Smooth muscle cell of trachea (primary cell): Measurements from ENCODE around the gene NRP2. TPM values are rescaled to one million over a fixed set of nuclear protein-coding genes. Genes with fewer than 3 reads are reported as not detected.

Source experiments
- total RNA-seq: library from RNA; depleted of rRNA; stranded (reverse); fragments of >200 nt; gene quantifications from 2 replicates; pipeline ENCODE4 v1.2.1, GENCODE V29; 2014

The NRP2 gene
- 12.2 and 18.5 TPM in 2 replicates for total RNA-seq

DNA sequence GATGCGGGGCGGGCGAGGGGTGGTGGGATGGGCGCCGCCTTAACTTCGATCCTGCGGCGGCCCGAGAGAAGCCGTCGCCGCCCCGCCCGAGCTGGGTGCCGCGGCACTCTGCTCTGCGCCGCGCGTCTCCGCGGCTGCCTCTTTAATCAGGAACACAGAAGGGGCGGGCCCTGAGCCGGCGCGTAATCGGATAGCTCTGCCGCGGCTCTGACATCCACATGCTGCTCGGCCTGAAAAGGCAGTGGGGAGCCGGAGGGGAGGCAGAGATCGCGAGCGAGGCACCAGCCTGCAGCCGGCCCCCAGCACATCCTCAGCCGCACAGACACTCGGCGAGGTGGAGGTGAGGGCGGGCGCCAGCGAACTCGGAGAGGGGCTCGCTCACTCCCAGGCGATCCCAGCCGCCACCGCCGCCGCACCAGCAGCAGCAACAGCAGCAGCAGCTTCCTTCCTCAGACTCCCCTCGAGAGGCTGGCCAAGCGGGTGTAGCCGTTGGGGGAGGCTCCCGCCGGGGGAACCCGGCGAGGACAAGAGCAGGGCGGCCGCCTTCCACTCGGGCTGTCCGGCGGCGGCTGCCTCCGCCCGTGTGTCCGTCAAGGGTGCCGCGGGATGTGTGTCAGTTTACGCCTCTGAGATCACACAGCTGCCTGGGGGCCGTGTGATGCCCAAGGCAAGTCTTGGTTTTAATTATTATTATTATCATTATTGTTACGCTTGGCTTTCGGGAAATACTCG lies at the start of gene NRP2:
Gene NRP2 (plus strand): TSS at position 263 of the 732 bp plus-strand sequence. CDS start 790 bp downstream, outside the sequence.

